ENCODE data around the gene NLK. TPM values are rescaled to one million over a fixed set of nuclear protein-coding genes. Genes with fewer than 3 reads are reported as not detected.

The NLK gene
- polyA plus RNA-seq (2013, experiment 1 of 2) = 33.0 TPM
- 33.8 TPM for polyA plus RNA-seq (2013, experiment 2 of 2)

DNA sequence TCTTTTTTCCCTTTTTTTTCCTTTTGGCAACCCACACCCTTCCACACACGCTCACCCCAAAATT, at the start of gene NLK:
Gene NLK, plus strand, starts transcription at position 21 of the 64 bp plus-strand sequence. CDS start 197 bp downstream, outside the sequence.
- no peak within 1 kb of the TSS for H3K14ac ChIP-seq (ENCODE audit: low read length)

DNA sequence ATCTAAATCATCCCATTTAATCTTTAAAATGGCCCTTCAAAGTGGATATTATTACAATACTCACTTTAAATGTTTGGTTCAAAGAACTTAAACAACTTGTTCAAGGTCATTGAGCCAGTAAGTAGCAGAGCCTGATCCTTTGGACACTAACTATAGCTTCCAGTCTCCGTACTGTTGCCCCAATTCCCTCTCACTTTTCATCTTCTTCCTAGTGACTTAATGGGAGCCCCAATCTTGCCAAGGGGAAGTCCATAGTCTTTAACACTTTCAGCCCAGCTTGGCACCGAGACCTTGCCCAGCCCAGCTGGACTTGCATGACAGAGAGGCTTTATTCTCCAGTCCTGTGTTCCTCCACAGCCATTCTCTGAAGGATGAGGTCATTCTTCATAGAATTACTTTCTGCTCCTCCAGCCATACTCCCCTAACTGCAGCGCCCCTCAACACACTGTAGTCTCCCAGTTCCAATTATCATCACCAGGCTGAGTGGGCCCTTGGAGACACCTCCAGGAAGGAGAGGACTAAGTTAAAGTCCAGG, 49.2 kb upstream of the NLK start:
- H3K18ac ChIP-seq (ENCODE audit: low read length) = no peak overlapping the region
- no peaks in the 10 kb centered on the region for H3K9me3 ChIP-seq (replicated peaks in 1 of 2; ENCODE audit: control insufficient read depth in 2 of 2, insufficient read depth in 1 of 2, low read depth in 1 of 2, low read length in 2 of 2)
- H3K23ac ChIP-seq (ENCODE audit: low read depth, low read length, poor library complexity) = no peak overlapping the region
- H3K4me2 ChIP-seq (ENCODE audit: insufficient read depth, low read length, poor library complexity, severe bottlenecking) = no peak overlapping the region
- DNase-seq (ENCODE audit: low spot score) = no peak
- H2BK15ac ChIP-seq (ENCODE audit: low read length) = no peak overlapping the region
- no peak overlapping the region for H2AK5ac ChIP-seq (ENCODE audit: low read depth, low read length)
- no peak overlapping the region for H2BK5ac ChIP-seq (ENCODE audit: low read length)
- no peak overlapping the region for H3K27ac ChIP-seq (replicated peaks; ENCODE audit: low read length)
- peaks cover 0 to 3% of the 10 kb centered on the region in 2 donors for H3K4me1 ChIP-seq (ENCODE audit: control insufficient read depth in 2 of 2, insufficient read depth in 1 of 2, low read depth in 1 of 2, low read length in 2 of 2)
- H3K4ac ChIP-seq (ENCODE audit: low read length) = no peak overlapping the region
- H3K4me3 ChIP-seq (ENCODE audit: low read length in 2 of 2) = no peak overlapping the region
- no peaks in the 10 kb centered on the region for H3K79me1 ChIP-seq (ENCODE audit: low read depth, low read length)
- H2BK12ac ChIP-seq (ENCODE audit: low read length) = no peak overlapping the region
- no peaks in the 10 kb centered on the region for H3K36me3 ChIP-seq (replicated peaks in 1 of 2; ENCODE audit: control insufficient read depth in 2 of 2, insufficient read depth in 2 of 2, low read length in 2 of 2)
- no peak overlapping the region for H3K9ac ChIP-seq (ENCODE audit: low read depth, low read length, poor library complexity)
- WGBS, 2 donors (ENCODE audit: extremely low coverage in 2 of 2, insufficient read length in 2 of 2, insufficient replicate concordance in 1 of 2) = no CpG with 5 or more reads among the region's 3 CpGs
- H2AFZ ChIP-seq (ENCODE audit: low read length) = no peak overlapping the region
- H3K27me3 ChIP-seq (ENCODE audit: control insufficient read depth in 3 of 3, insufficient read depth in 3 of 3, low read depth in 1 of 3, low read length in 3 of 3) = peaks cover 0 to 26% (median 0%) of the 10 kb centered on the region in 3 experiments
- H3K14ac ChIP-seq (ENCODE audit: low read length) = no peak overlapping the region
- H4K8ac ChIP-seq (ENCODE audit: low read depth, low read length) = no peak overlapping the region
- H2BK120ac ChIP-seq (ENCODE audit: low read depth, low read length) = no peak overlapping the region
- no peak overlapping the region for H4K91ac ChIP-seq (ENCODE audit: low read depth, low read length, poor library complexity)

More for the DNA sequence above, at the start of gene NLK:
- Histone ChIP-seq H3K36me3 (replicated peaks in 1 of 2; ENCODE audit: control insufficient read depth in 2 of 2, insufficient read depth in 2 of 2, low read length in 2 of 2) (peaks cover 0 to 27% of the 10 kb centered on the region in 2 donors), H4K91ac (ENCODE audit: low read depth, low read length, poor library complexity) (no peak within 1 kb of the TSS), H2BK15ac (ENCODE audit: low read length) (no peak within 1 kb of the TSS), H3K27ac (replicated peaks; ENCODE audit: low read length) (peak within 1 kb of the TSS; percentile 55), H3K23ac (ENCODE audit: low read depth, low read length, poor library complexity) (peak within 1 kb of the TSS; percentile 59), H3K18ac (ENCODE audit: low read length) (peak within 1 kb of the TSS; percentile 84), H2BK120ac (ENCODE audit: low read depth, low read length) (no peak within 1 kb of the TSS), H3K9ac (ENCODE audit: low read depth, low read length, poor library complexity) (peak within 1 kb of the TSS; percentile 9), H3K9me3 (replicated peaks in 1 of 2; ENCODE audit: control insufficient read depth in 2 of 2, insufficient read depth in 1 of 2, low read depth in 1 of 2, low read length in 2 of 2) (peaks cover 0 to 4% of the 10 kb centered on the region in 2 donors), H2BK12ac (ENCODE audit: low read length) (no peak within 1 kb of the TSS), H3K4me2 (ENCODE audit: insufficient read depth, low read length, poor library complexity, severe bottlenecking) (peak within 1 kb of the TSS; percentile 64), H3K4me3 (ENCODE audit: low read length in 2 of 2) (peak within 1 kb of the TSS; percentile 79 to 94), H3K27me3 (ENCODE audit: control insufficient read depth in 3 of 3, insufficient read depth in 3 of 3, low read depth in 1 of 3, low read length in 3 of 3) (no peaks in the 10 kb centered on the region), H3K4ac (ENCODE audit: low read length) (no peak within 1 kb of the TSS), H2AK5ac (ENCODE audit: low read depth, low read length) (peak within 1 kb of the TSS; percentile 23), H3K79me1 (ENCODE audit: low read depth, low read length) (peaks cover 6% of the 10 kb centered on the region), H4K8ac (ENCODE audit: low read depth, low read length) (no peak within 1 kb of the TSS), H2BK5ac (ENCODE audit: low read length) (peak within 1 kb of the TSS; percentile 45), H2AFZ (ENCODE audit: low read length) (peak within 1 kb of the TSS; percentile 85), H3K4me1 (ENCODE audit: control insufficient read depth in 2 of 2, insufficient read depth in 1 of 2, low read depth in 1 of 2, low read length in 2 of 2) (peaks cover 11% of the 10 kb centered on the region in 2 donors)
- DNase-seq (ENCODE audit: low spot score) = no peak
- no CpG with 5 or more reads among the region's 1 CpG for WGBS, 2 donors (ENCODE audit: extremely low coverage in 2 of 2, insufficient read length in 2 of 2, insufficient replicate concordance in 1 of 2)

DNA sequence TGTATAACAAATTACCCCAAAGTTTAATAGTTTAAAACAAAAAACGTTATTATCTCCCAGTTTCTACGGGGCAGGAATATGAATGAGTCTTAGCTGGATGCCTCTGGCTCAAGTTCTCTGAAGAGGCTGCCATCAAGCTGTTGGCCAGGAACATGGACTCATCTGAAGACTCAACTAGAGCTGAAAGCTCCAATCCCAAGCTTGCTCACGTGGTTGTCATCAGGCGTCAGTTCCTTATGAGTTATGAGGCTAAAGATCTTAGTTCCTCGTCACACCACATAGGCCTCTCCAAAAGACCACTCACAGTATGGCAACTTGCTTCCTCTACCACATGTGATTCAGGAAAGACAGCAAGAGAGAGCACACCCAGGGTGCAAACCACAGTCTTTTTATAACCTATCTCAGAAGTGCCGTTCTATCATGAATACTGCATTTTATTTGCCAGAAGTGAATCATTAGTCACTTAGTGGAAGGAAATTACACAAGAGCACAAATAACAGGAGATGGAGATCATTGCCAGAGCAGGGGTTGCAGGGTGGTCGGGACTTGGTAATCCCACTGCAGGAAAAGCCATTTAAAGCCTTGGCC, 48.7 kb upstream of the NLK start:
- Histone ChIP-seq H3K27ac (replicated peaks; ENCODE audit: low read length) (no peak overlapping the region), H3K4ac (ENCODE audit: low read length) (no peak overlapping the region), H2AK5ac (ENCODE audit: low read depth, low read length) (no peak overlapping the region), H3K79me1 (ENCODE audit: low read depth, low read length) (no peaks in the 10 kb centered on the region), H2BK15ac (ENCODE audit: low read length) (no peak overlapping the region), H3K36me3 (replicated peaks in 1 of 2; ENCODE audit: control insufficient read depth in 2 of 2, insufficient read depth in 2 of 2, low read length in 2 of 2) (no peaks in the 10 kb centered on the region), H3K23ac (ENCODE audit: low read depth, low read length, poor library complexity) (no peak overlapping the region), H3K4me3 (ENCODE audit: low read length in 2 of 2) (no peak overlapping the region), H3K27me3 (ENCODE audit: control insufficient read depth in 3 of 3, insufficient read depth in 3 of 3, low read depth in 1 of 3, low read length in 3 of 3) (peaks cover 0 to 26% (median 0%) of the 10 kb centered on the region in 3 experiments), H2BK5ac (ENCODE audit: low read length) (no peak overlapping the region), H3K14ac (ENCODE audit: low read length) (no peak overlapping the region), H2BK120ac (ENCODE audit: low read depth, low read length) (no peak overlapping the region), H2AFZ (ENCODE audit: low read length) (no peak overlapping the region), H3K9ac (ENCODE audit: low read depth, low read length, poor library complexity) (no peak overlapping the region), H4K8ac (ENCODE audit: low read depth, low read length) (no peak overlapping the region), H3K9me3 (replicated peaks in 1 of 2; ENCODE audit: control insufficient read depth in 2 of 2, insufficient read depth in 1 of 2, low read depth in 1 of 2, low read length in 2 of 2) (no peaks in the 10 kb centered on the region), H2BK12ac (ENCODE audit: low read length) (no peak overlapping the region), H4K91ac (ENCODE audit: low read depth, low read length, poor library complexity) (no peak overlapping the region), H3K4me1 (ENCODE audit: control insufficient read depth in 2 of 2, insufficient read depth in 1 of 2, low read depth in 1 of 2, low read length in 2 of 2) (peaks cover 0 to 3% of the 10 kb centered on the region in 2 donors), H3K18ac (ENCODE audit: low read length) (no peak overlapping the region), H3K4me2 (ENCODE audit: insufficient read depth, low read length, poor library complexity, severe bottlenecking) (no peak overlapping the region)
- WGBS, 2 donors (ENCODE audit: extremely low coverage in 2 of 2, insufficient read length in 2 of 2, insufficient replicate concordance in 1 of 2) = no CpG with 5 or more reads among the region's 7 CpGs
- DNase-seq (ENCODE audit: low spot score) = no peak

DNA sequence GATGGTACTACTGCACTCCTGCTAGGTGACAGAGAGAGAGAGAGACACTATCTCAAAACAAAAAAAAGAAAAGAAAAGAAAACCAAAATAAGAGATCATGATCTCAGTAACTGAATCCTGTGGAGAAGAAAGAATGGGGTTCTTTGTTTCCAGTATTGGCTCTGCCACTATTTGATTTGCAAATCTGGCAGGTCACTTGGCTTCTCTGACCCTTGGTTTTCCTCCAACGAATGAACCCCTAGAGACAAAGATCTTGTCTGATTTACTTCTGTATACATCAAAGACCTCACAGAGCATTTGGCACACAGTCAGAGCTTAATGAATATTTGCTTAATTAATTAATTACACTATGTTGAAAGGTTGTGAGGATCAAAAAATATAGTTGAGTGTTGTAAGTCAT, 47.9 kb upstream of the NLK start:
- H2AK5ac ChIP-seq (ENCODE audit: low read depth, low read length) = no peak overlapping the region
- H2BK12ac ChIP-seq (ENCODE audit: low read length) = no peak overlapping the region
- no peak overlapping the region for H3K27ac ChIP-seq (replicated peaks; ENCODE audit: low read length)
- no peak for DNase-seq (ENCODE audit: low spot score)
- no peak overlapping the region for H2BK5ac ChIP-seq (ENCODE audit: low read length)
- no peaks in the 10 kb centered on the region for H3K79me1 ChIP-seq (ENCODE audit: low read depth, low read length)
- H4K8ac ChIP-seq (ENCODE audit: low read depth, low read length) = no peak overlapping the region
- H3K14ac ChIP-seq (ENCODE audit: low read length) = no peak overlapping the region
- H2BK15ac ChIP-seq (ENCODE audit: low read length) = no peak overlapping the region
- no peak overlapping the region for H3K4me3 ChIP-seq (ENCODE audit: low read length in 2 of 2)
- no peak overlapping the region for H4K91ac ChIP-seq (ENCODE audit: low read depth, low read length, poor library complexity)
- no peak overlapping the region for H2BK120ac ChIP-seq (ENCODE audit: low read depth, low read length)
- no peak overlapping the region for H3K9ac ChIP-seq (ENCODE audit: low read depth, low read length, poor library complexity)
- no CpG with 5 or more reads among the region's 1 CpG for WGBS, 2 donors (ENCODE audit: extremely low coverage in 2 of 2, insufficient read length in 2 of 2, insufficient replicate concordance in 1 of 2)
- H3K4me2 ChIP-seq (ENCODE audit: insufficient read depth, low read length, poor library complexity, severe bottlenecking) = no peak overlapping the region
- H3K4ac ChIP-seq (ENCODE audit: low read length) = no peak overlapping the region
- H3K27me3 ChIP-seq (ENCODE audit: control insufficient read depth in 3 of 3, insufficient read depth in 3 of 3, low read depth in 1 of 3, low read length in 3 of 3) = peaks cover 0 to 24% (median 0%) of the 10 kb centered on the region in 3 experiments
- H3K4me1 ChIP-seq (ENCODE audit: control insufficient read depth in 2 of 2, insufficient read depth in 1 of 2, low read depth in 1 of 2, low read length in 2 of 2) = peaks cover 0 to 3% of the 10 kb centered on the region in 2 donors
- H3K23ac ChIP-seq (ENCODE audit: low read depth, low read length, poor library complexity) = no peak overlapping the region
- no peak overlapping the region for H3K18ac ChIP-seq (ENCODE audit: low read length)
- H2AFZ ChIP-seq (ENCODE audit: low read length) = no peak overlapping the region
- H3K9me3 ChIP-seq (replicated peaks in 1 of 2; ENCODE audit: control insufficient read depth in 2 of 2, insufficient read depth in 1 of 2, low read depth in 1 of 2, low read length in 2 of 2) = no peaks in the 10 kb centered on the region
- H3K36me3 ChIP-seq (replicated peaks in 1 of 2; ENCODE audit: control insufficient read depth in 2 of 2, insufficient read depth in 2 of 2, low read length in 2 of 2) = no peaks in the 10 kb centered on the region
